DND-41 (cell line): ENCODE data around the gene USP36.

Experiments
- CTCF ChIP-seq: IDR thresholded peaks from 2 replicates; pipeline ENCODE4 v1.5.1; 2012; ENCODE audit warnings: borderline replicate concordance, low read length, moderate library complexity, mild to moderate bottlenecking; ENCODE audit not compliant: poor library complexity, severe bottlenecking; ENCODE audit errors: extremely low read depth
- EZH2 ChIP-seq: IDR thresholded peaks from 3 replicates; pipeline ENCODE4 v1.6.1; 2012; ENCODE audit warnings: borderline replicate concordance, low read depth, mild to moderate bottlenecking, moderate library complexity, low read length, inconsistent platforms; ENCODE audit not compliant: severe bottlenecking

GRCh38 chr17:78781893-78782304 lies 58.7 kb downstream of the USP36 start, which contains the start of gene CYTH1:
- no peak for TF ChIP-seq CTCF
- no peak for TF ChIP-seq EZH2
